ENCODE measurements around the gene PDE6C. TPM values are rescaled to one million over a fixed set of nuclear protein-coding genes. Genes with fewer than 3 reads are reported as not detected.

The PDE6C gene
- total and polyA plus RNA-seq, 2 of the 4 experiments (the other 2 are of a cell fraction), result not detected

DNA sequence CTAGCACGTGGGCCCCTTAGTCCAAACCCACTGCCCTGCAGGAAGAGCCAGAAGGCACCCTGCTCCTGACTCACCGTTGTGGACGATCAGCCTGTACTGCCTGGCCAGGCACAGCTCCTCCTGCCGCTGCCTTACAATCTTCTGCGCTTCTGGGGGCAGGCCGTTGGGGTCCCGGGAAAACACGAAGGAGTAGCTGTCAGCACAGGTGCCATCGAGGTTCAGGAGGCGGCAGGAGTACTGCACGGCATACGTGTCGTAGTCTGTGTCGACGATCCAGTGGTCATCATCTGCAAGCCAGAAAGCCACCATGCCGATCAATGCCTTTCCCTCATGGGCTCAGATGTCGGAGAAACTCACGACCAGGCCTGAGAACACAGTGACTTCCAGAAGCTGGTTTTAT lies 18.6 kb upstream of the PDE6C start:
- Histone ChIP-seq H3K18ac (ENCODE audit: low read depth, low read length) (no peak overlapping the region), H3K23ac (ENCODE audit: low read depth, low read length) (no peak overlapping the region), H3K4me3 (ENCODE audit: insufficient read depth, low read depth, low read length) (no peak overlapping the region), H3K27ac (ENCODE audit: insufficient read depth, low read length) (no peak overlapping the region), H3K4me1 (ENCODE audit: control insufficient read depth, insufficient read depth, low read length) (no peaks in the 10 kb centered on the region), H3K79me1 (ENCODE audit: low read depth in 1 of 2, low read length in 2 of 2) (no peaks in the 10 kb centered on the region), H3K27me3 (ENCODE audit: control insufficient read depth, insufficient read depth, low read length) (peaks cover 30% of the 10 kb centered on the region), H2AK9ac (replicated peaks; ENCODE audit: low read depth, low read length, poor library complexity) (no peak overlapping the region), H2BK120ac (ENCODE audit: low read depth, low read length) (no peak overlapping the region), H4K20me1 (ENCODE audit: insufficient read depth, low read length) (no peaks in the 10 kb centered on the region), H3K9me3 (ENCODE audit: control insufficient read depth, insufficient read depth, low read length) (no peaks in the 10 kb centered on the region), H4K8ac (ENCODE audit: low read depth in 2 of 2, low read length in 2 of 2) (no peak overlapping the region), H3K9ac (ENCODE audit: low read depth, low read length) (no peak overlapping the region), H2BK15ac (ENCODE audit: low read depth, low read length) (no peak overlapping the region), H4K5ac (ENCODE audit: low read depth, low read length) (no peak overlapping the region), H2AK5ac (ENCODE audit: low read depth, low read length) (no peak overlapping the region), H2BK5ac (ENCODE audit: low read depth, low read length, poor library complexity, severe bottlenecking) (no peak overlapping the region), H3K14ac (replicated peaks; ENCODE audit: low read depth, low read length) (no peak overlapping the region), H4K91ac (ENCODE audit: insufficient read depth, low read depth, low read length) (no peak overlapping the region), H3K4ac (ENCODE audit: low read depth, low read length) (no peak overlapping the region), H3K9me1 (ENCODE audit: insufficient read depth, low read length) (no peaks in the 10 kb centered on the region), H3K36me3 (ENCODE audit: control insufficient read depth, insufficient read depth, low read length) (no peaks in the 10 kb centered on the region), H3K56ac (ENCODE audit: extremely low read depth, insufficient read depth, low read length) (no peak overlapping the region), H2BK20ac (ENCODE audit: low read depth, low read length) (no peak overlapping the region), H3K4me2 (ENCODE audit: low read depth, low read length) (no peak overlapping the region), H2AFZ (replicated peaks; ENCODE audit: low read length, poor library complexity) (no peak overlapping the region)
- no peak for ATAC-seq (ENCODE audit: low read depth)
- TF ChIP-seq MAFK (IDR thresholded peaks at IDR 0.05; ENCODE audit: low read depth, low read length) (no peak), MAZ (IDR thresholded peaks at IDR 0.05; ENCODE audit: borderline replicate concordance, low read depth, low read length) (no peak), SMC3 (IDR thresholded peaks at IDR 0.05; ENCODE audit: low read depth, low read length) (no peak), RFX5 (IDR thresholded peaks at IDR 0.05; ENCODE audit: low read depth, low read length) (no peak), CEBPB (IDR thresholded peaks at IDR 0.05; ENCODE audit: low read depth, low read length) (no peak), MXI1 (IDR thresholded peaks at IDR 0.05; ENCODE audit: borderline replicate concordance, low read depth, low read length) (no peak), CTCF (conservative IDR thresholded peaks at IDR 0.05; ENCODE audit: low read depth, low read length) (no peak), RAD21 (IDR thresholded peaks at IDR 0.05; ENCODE audit: low read length) (no peak), POLR2A (IDR thresholded peaks at IDR 0.05; ENCODE audit: low read depth, low read length) (no peak), BHLHE40 (IDR thresholded peaks at IDR 0.05; ENCODE audit: low read depth, low read length) (no peak), FOS (IDR thresholded peaks at IDR 0.05; ENCODE audit: low read depth, low read length) (no peak), CHD1 (IDR thresholded peaks at IDR 0.05; ENCODE audit: low read depth, low read length) (no peak), NFE2L2 (IDR thresholded peaks at IDR 0.05; ENCODE audit: low read depth, low read length) (no peak)
- TF ChIP-seq, protein P1, sequence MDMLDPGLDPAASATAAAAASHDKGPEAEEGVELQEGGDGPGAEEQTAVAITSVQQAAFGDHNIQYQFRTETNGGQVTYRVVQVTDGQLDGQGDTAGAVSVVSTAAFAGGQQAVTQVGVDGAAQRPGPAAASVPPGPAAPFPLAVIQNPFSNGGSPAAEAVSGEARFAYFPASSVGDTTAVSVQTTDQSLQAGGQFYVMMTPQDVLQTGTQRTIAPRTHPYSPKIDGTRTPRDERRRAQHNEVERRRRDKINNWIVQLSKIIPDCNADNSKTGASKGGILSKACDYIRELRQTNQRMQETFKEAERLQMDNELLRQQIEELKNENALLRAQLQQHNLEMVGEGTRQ (IDR thresholded peaks at IDR 0.05; ENCODE audit: low read depth, low read length), result no peak
- TF ChIP-seq, protein P2, sequence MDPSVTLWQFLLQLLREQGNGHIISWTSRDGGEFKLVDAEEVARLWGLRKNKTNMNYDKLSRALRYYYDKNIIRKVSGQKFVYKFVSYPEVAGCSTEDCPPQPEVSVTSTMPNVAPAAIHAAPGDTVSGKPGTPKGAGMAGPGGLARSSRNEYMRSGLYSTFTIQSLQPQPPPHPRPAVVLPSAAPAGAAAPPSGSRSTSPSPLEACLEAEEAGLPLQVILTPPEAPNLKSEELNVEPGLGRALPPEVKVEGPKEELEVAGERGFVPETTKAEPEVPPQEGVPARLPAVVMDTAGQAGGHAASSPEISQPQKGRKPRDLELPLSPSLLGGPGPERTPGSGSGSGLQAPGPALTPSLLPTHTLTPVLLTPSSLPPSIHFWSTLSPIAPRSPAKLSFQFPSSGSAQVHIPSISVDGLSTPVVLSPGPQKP (IDR thresholded peaks at IDR 0.05; ENCODE audit: borderline replicate concordance, low read depth, low read length), result no peak
- dilution Hi-C loops (cut with HindIII; ENCODE audit: low sequenced_read_pairs, unreplicated experiment) (no loop called here), in situ Hi-C loops (cut with MboI; ENCODE audit: low sequenced_read_pairs) (no loop called here), intact Hi-C loops (cut with micrococcal nuclease) (no loop called here)
- ChIA-PET POLR2A (ENCODE audit: unreplicated experiment) (no interaction called here), CTCF (no interaction called here)
- BruUV-seq (replicated peaks), result no TSS peak
- DNase-seq, result no peak
- WGBS, 2 experiments (ENCODE audit: extremely low coverage in 2 of 2, insufficient read length in 1 of 2), result 85% methylated on average over 13 of the region's 18 CpGs; no CpG with 5 or more reads in 1 of the 2 experiments
